ENCODE results near the gene HSD3B7.

DNA sequence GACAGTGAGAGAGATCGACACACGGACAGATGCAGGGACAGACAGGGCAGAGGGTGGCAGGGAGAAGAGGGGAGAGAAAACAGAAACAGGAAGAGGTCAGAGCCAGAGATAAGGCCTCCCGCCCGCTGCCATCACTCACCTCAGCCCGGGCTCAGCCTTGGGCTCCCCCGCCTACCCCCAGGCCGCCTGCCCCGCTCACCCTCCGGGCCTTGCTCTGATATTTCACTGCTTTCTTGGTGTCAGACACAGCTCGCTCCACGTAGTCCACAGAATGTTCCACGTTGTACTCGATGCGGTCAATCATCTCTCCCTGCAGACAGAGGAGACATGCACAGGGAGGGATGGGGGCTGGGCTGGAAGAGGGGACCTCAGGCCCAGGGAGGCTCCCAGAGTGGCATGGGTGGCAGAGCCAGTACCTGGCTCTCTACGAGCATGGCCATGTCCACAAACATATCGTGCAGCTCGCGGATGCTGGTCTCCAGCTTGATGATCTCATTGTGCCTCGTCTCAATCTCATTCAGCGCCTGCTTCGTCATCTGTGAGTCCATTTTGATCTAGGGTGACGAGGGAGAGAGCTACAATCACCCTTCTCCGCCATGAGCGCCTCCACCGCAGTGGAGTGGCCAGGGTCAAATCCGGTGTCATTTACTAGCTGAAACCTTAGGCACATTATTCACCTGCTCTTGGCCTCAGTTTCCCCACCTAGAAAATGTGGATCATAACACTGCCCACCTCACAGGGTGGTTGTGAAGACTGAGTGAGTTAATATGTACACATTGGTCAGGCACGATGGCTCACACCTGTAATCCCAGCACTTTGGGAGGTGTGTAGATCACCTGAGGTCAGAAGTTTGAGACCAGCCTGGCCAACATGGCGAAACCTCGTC is 8.2 kb downstream of the HSD3B7 start:
- TF ChIP-seq, protein P1, sequence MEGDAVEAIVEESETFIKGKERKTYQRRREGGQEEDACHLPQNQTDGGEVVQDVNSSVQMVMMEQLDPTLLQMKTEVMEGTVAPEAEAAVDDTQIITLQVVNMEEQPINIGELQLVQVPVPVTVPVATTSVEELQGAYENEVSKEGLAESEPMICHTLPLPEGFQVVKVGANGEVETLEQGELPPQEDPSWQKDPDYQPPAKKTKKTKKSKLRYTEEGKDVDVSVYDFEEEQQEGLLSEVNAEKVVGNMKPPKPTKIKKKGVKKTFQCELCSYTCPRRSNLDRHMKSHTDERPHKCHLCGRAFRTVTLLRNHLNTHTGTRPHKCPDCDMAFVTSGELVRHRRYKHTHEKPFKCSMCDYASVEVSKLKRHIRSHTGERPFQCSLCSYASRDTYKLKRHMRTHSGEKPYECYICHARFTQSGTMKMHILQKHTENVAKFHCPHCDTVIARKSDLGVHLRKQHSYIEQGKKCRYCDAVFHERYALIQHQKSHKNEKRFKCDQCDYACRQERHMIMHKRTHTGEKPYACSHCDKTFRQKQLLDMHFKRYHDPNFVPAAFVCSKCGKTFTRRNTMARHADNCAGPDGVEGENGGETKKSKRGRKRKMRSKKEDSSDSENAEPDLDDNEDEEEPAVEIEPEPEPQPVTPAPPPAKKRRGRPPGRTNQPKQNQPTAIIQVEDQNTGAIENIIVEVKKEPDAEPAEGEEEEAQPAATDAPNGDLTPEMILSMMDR (IDR thresholded peaks at IDR 0.05), result no peak
- TF ChIP-seq POLR2A (IDR thresholded peaks at IDR 0.05) (no peak), POLR2AphosphoS5 (IDR thresholded peaks at IDR 0.05; ENCODE audit: insufficient read depth in 1 of 2, low read depth in 1 of 2) (no peak)
